GM06990 (cell line): ENCODE measurements around the gene DDX51.

ENCODE experiments used
- DNase-seq: peaks from one replicate; pipeline ENCODE4 v3.0.0-alpha.2; 2011; ENCODE audit not compliant: insufficient read length; ENCODE audit errors: extremely low read depth
- H3K27me3 ChIP-seq: replicated peaks from 2 replicates; pipeline ENCODE4 v1.6.0; 2011; ENCODE audit warnings: low read length; ENCODE audit not compliant: control insufficient read depth, insufficient read depth
- H3K36me3 ChIP-seq: 2 replicates; pipeline ENCODE4 v1.5.1; 2011; ENCODE audit warnings: low read length; ENCODE audit not compliant: control insufficient read depth, insufficient read depth
- H3K4me3 ChIP-seq: replicated peaks from 2 replicates; pipeline ENCODE4 v1.5.1; 2011; ENCODE audit warnings: low read depth, mild to moderate bottlenecking, control low read depth, low read length
- CTCF ChIP-seq: IDR thresholded peaks from 2 replicates; pipeline ENCODE4 v1.5.1; 2011; ENCODE audit warnings: low read length, control low read depth, mild to moderate bottlenecking, inconsistent platforms; ENCODE audit not compliant: insufficient read depth, poor library complexity, severe bottlenecking

DDX51 gene

GRCh38 chr12:132118876-132119275 is 25.2 kb downstream of the DDX51 start:
- H3K36me3 ChIP-seq, result peaks cover 19% of the 10 kb centered on the region

GRCh38 chr12:132117558-132117875 is 26.6 kb downstream of the DDX51 start:
- TF ChIP-seq CTCF, result no peak
- DNase-seq, result no peak
- Histone ChIP-seq H3K4me3 (no peak overlapping the region), H3K36me3 (peaks cover 19% of the 10 kb centered on the region), H3K27me3 (no peaks in the 10 kb centered on the region)

More at GRCh38 chr12:132118876-132119275, 25.2 kb downstream of the DDX51 start:
- H3K4me3 ChIP-seq, result no peak overlapping the region
- DNase-seq, result no peak
- TF ChIP-seq CTCF, result no peak
- no peaks in the 10 kb centered on the region for H3K27me3 ChIP-seq

GRCh38 chr12:132116709-132117557 is 27.2 kb downstream of the DDX51 start:
- no peak for TF ChIP-seq CTCF
- Histone ChIP-seq H3K36me3 (peaks cover 20% of the 10 kb centered on the region), H3K4me3 (no peak overlapping the region), H3K27me3 (no peaks in the 10 kb centered on the region)
- no peak for DNase-seq

- no peak for TF ChIP-seq CTCF
- peaks cover 24% of the 10 kb centered on the region for H3K36me3 ChIP-seq
- DNase-seq, result no peak
- no peak overlapping the region for H3K4me3 ChIP-seq
- H3K27me3 ChIP-seq, result no peaks in the 10 kb centered on the region
Observed at GRCh38 chr12:132115500-132115899, 28.6 kb downstream of the DDX51 start.

- no peak for TF ChIP-seq CTCF
- Histone ChIP-seq H3K4me3 (no peak overlapping the region), H3K36me3 (peaks cover 26% of the 10 kb centered on the region), H3K27me3 (no peaks in the 10 kb centered on the region)
- DNase-seq, result no peak
Observed at GRCh38 chr12:132114667-132115066, 29.5 kb downstream of the DDX51 start.
